ENCODE results near the gene ZNF653.
A peak's percentile ranks its signal among the peaks of the same experiment; 100 is the strongest.
"Not testable (repeated sequence)": the region's sequence is repeated elsewhere in the genome, so short reads cannot be mapped to it uniquely, and the experiment has no call there.

The ZNF653 gene

DNA sequence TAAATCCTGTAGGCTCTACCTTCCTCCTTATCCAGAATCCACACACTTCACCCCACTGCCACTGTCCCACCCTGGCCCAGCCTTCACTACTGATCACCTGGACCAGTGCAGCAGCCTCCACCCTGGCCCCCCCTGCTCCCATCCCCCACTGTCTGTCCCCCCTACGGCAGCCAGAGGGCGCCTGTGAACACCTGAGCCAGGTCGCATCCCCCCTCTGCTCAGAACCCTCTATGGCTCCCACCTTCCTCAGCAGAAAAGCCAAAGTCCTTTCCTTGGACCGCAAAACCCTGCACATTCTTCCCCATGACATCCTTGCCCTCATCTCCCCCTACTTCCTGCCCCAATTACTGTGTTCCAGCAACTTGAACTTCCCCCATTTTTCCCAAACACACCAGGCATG lies 45.4 kb downstream of the ZNF653 start:
- TF ChIP-seq, protein P1, sequence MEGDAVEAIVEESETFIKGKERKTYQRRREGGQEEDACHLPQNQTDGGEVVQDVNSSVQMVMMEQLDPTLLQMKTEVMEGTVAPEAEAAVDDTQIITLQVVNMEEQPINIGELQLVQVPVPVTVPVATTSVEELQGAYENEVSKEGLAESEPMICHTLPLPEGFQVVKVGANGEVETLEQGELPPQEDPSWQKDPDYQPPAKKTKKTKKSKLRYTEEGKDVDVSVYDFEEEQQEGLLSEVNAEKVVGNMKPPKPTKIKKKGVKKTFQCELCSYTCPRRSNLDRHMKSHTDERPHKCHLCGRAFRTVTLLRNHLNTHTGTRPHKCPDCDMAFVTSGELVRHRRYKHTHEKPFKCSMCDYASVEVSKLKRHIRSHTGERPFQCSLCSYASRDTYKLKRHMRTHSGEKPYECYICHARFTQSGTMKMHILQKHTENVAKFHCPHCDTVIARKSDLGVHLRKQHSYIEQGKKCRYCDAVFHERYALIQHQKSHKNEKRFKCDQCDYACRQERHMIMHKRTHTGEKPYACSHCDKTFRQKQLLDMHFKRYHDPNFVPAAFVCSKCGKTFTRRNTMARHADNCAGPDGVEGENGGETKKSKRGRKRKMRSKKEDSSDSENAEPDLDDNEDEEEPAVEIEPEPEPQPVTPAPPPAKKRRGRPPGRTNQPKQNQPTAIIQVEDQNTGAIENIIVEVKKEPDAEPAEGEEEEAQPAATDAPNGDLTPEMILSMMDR (IDR thresholded peaks at IDR 0.05; ENCODE audit: low read length, missing control alignments) = peak; percentile 13
- DNase-seq (ENCODE audit: low read depth) = no peak
- no peak overlapping the region for H3K4me3 ChIP-seq (replicated peaks; ENCODE audit: low read depth, low read length)

DNA sequence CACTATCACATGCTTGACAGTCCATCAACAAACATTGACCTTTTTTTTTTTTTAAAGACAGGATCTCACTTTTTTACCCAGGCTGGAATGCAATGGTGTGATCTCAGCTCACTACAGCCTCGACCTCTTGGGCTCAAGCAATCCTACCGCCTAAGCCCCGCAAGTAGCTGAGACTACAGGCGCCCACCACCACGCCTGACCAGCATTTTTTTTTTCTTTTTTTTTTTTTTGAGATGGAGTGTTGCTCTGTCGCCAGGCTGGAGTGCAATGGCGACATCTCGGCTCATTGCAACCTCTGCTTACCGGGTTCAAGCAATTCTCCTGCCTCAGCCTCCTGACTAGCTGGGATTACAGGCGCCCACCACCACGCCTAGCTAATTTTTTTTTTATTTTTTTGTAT lies 46.7 kb downstream of the ZNF653 start:
- not testable (repeated sequence) for DNase-seq (ENCODE audit: low read depth); H3K4me3 ChIP-seq (replicated peaks; ENCODE audit: low read depth, low read length)

DNA sequence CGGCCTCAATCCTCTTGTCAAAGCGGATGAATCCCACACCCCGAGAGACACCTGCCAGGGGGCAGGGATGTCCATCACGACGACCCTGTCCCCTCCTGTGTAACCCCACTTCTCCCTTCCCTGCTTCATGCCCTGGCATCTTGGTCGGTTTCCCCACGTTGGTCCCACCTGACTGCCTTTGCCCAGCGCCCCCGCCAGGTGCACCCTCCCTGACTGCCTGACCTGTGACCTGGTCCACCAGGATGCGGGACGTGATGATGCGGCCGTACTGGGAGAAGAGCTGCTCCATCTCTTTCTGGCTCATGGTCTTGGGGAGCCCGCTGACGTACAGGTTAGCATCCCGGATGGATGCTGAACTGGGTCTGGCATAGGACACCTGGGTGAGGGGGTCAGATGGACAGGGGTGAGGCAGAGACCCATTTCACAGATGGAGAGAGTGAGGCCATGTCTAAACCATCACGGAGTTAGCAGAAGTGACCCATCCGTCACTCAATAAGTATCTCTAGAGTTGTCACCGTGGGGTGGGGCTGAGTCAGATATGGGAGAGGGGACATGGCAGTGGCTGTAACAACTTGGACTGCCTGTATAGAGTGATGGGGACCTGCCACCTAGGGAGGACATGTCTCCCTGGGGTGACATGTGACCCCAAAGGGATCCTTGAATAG lies 47.3 kb downstream of the ZNF653 start:
- H3K4me3 ChIP-seq (replicated peaks; ENCODE audit: low read depth, low read length) = no peak overlapping the region
- no peak for DNase-seq (ENCODE audit: low read depth)
- TF ChIP-seq, protein P1 (IDR thresholded peaks at IDR 0.05; ENCODE audit: low read length, missing control alignments) = no peak

DNA sequence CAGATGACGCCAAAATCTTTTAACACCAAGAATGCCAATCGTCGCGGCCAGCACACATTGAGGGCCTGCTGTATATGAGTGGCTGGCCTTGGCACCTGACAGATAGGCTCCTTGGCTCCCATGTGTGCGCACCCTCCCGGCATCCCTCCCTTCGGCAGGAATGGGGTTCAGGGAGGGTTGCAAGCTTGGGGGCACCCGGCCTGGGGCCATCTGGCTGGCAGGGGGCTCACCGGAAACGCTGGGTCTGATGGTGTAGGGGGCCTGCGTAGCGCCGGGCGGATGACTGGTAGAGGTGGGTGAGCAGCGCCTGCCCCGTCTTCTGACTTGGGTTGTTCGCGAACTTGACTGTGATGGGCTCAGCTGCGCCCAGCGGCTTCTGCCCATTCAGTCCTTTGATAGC lies 47.8 kb downstream of the ZNF653 start:
- no peak for DNase-seq (ENCODE audit: low read depth)
- TF ChIP-seq, protein P1 (IDR thresholded peaks at IDR 0.05; ENCODE audit: low read length, missing control alignments) = no peak

DNA sequence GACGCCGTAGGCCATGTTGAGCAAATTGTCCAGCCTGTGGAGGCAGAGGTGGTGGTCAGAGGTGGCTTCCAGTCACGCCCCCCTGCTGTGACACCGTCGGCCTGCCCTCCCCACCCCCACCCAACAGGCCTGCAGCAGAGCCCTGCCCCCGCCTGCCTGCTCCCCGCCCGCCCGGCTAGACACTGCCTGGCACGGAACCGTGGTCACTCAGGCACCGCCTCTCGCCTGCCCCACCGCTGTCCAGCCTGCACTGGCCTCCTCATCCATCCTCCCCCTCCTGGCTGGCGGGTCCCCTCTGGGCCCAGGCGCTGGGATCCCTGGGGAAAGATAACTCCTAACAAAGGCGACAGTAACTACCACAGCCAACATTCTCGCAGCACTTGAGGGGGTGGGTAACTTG lies 48.5 kb downstream of the ZNF653 start:
- DNase-seq (ENCODE audit: low read depth) = no peak
- no peak overlapping the region for H3K4me3 ChIP-seq (replicated peaks; ENCODE audit: low read depth, low read length)
- TF ChIP-seq, protein P1 (IDR thresholded peaks at IDR 0.05; ENCODE audit: low read length, missing control alignments) = no peak

More for the DNA sequence above, 47.8 kb downstream of the ZNF653 start:
- no peak overlapping the region for H3K4me3 ChIP-seq (replicated peaks; ENCODE audit: low read depth, low read length)

DNA sequence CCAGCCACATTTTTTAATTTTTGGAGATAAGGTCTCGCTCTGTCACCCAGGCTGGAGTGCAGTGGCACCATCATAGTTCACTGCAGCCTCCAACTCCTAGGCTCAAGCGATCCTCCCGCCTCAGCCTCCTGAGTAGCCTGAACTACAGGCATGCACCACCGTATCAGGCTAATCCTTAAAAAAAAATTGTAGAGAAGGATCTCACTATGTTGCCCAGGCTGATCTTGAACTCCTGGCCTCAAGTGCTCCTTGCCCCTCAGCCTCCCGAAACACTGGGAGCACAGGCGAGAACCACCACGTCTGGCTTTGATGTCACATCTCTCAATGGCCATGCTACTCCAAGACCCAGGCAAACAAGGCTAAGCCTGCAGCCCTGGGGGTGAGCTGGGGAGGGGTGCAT lies 49.0 kb downstream of the ZNF653 start:
- H3K4me3 ChIP-seq (replicated peaks; ENCODE audit: low read depth, low read length) = no peak overlapping the region
- no peak for DNase-seq (ENCODE audit: low read depth)
- TF ChIP-seq, protein P1 (IDR thresholded peaks at IDR 0.05; ENCODE audit: low read length, missing control alignments) = no peak

DNA sequence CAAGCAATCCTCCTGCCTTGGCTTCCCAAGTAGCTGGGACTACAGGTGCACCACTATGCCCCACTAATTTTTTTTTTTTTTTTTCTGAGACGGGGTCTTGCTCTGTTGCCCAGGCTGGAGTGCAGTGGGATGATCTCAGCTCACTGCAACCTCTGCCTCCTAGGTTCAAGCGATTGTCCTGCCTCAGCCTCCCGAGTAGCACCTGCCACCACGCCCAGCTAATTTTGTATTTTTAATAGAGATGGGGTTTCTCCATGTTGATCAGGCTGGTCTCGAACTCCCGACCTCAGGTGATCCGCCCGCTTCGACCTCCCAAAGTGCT lies 50.4 kb downstream of the ZNF653 start:
- not testable (repeated sequence) for DNase-seq (ENCODE audit: low read depth); H3K4me3 ChIP-seq (replicated peaks; ENCODE audit: low read depth, low read length)

DNA sequence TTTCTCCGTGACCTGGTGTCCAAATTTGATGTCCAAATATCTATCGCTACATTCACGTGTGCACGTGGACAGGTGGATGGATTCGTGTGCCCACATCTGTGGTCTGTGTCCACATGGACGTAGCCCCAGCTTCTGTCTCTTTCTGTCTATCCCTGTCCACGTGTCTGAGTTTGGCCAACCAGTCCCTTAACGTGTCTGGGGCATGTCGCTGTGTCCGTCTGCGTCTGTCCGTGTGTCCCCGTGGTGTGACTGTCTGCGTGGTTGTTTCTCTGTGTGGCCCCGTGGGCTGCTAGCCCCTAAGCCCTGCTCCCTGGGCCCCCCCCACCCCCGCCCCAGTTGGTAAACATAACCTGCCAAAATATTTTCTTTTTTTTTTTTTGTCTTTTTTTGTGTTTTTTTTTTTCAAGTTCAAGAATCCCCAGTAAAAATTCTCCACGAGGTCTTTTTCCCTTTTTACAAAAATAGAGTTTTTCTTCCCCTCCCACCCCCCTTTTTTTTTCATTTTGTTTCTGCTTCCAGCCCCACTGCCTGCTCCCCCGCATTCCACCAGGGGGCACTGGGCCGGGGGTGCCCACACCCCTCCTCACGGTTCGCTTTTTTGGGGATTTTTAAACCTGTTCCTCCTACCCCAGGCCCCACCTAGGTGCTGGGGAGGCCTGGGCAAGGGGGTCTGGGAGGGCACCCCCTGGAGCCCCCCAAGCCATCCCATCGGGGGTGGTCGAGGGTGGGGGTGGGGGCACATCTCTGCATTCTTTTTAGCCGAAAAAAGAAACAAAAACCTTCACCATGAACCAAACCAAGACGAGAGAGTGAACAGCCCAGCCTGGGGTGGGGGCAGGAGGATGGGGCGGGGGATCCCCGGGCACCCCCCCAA lies 51.9 kb downstream of the ZNF653 start:
- no peak for DNase-seq (ENCODE audit: low read depth)

More for the DNA sequence above, 51.9 kb downstream of the ZNF653 start:
- H3K4me3 ChIP-seq (replicated peaks; ENCODE audit: low read depth, low read length) = no peak overlapping the region
- TF ChIP-seq, protein P1 (IDR thresholded peaks at IDR 0.05; ENCODE audit: low read length, missing control alignments) = peak; percentile 16

All from fibroblast of pulmonary artery (primary cell).